Gastrocnemius medialis (tissue), 4 donors: ENCODE data around the gene LITAFD.

ENCODE experiments used
- CTCF ChIP-seq, 5 experiments: fragments of 450-650 bp in 3 of 5; fragments of 200-600 bp in 2 of 5; sonication (generic) in 2 of 5; IDR thresholded peaks in 4 of 5; conservative IDR thresholded peaks in 1 of 5; 1 replicate in 4 of 5; 2 replicates in 1 of 5; pipeline ENCODE4 v1.5.1; 2016 to 2019; ENCODE audit warnings: antibody characterized with exemption in 5 of 5, mild to moderate bottlenecking in 3 of 5, moderate library complexity in 3 of 5
- POLR2A ChIP-seq, 2 donors: fragments of 450-650 bp; IDR thresholded peaks; one replicate each; pipeline ENCODE4 v1.6.1; 2017; ENCODE audit warnings: antibody characterized with exemption in 2 of 2, mild to moderate bottlenecking in 2 of 2, moderate library complexity in 2 of 2

DNA sequence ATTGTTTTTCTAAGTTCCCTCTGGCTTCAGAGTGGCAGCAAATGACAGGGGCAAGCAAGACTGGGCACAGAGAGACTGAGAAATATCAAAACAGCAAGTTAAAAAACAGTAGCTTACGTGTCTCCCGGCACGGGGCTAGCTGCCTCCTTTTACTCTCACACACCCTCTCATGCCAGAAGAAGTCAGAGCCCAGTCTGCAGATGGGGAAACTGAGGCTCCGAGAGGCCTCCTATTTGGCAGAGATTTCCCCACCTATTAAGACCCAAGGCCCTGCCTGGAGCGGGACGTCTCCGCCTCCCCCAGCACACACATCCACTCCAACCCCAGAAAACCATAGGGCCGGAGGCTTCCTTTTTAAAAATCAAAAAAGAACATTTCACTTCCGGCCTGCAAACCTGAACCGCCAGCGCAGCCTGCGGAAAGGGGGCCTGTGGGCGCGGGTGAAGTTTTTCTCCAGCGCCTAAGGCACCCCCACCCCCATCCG is 14.2 kb upstream of the LITAFD start:
- TF ChIP-seq CTCF (IDR thresholded peaks at IDR 0.05 in 4 of 5, conservative IDR thresholded peaks at IDR 0.05 in 1 of 5) (no peak), POLR2A (IDR thresholded peaks at IDR 0.05) (no peak)
